ENCODE measurements around the gene JAZF1.

DNA sequence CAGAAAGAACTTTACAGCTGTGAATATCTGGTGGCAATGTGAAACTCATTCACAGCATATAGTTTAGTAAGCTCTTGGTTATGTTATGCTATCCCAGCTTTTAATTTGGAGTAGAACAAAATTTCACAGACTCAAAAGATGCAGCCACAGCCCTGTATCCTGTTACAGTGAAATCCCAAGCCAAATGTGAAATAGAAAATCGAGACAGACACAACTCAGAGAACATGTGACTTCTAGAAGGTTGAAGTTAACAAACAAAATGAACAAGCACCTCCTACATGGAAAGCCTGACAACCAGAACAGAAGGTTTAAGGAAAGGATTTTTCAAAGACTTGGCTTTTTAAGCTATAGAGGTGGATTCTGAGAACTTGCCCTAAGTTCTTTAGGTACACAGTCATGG, 39.6 kb downstream of the JAZF1 start:
- TF ChIP-seq EZH2phosphoT487 (IDR thresholded peaks at IDR 0.05; ENCODE audit: insufficient read depth, low read depth) = no peak
- no peak for TF ChIP-seq EZH2 (IDR thresholded peaks at IDR 0.05; ENCODE audit: insufficient read depth, poor library complexity, severe bottlenecking)

All from GM23248 (cell line).